ENCODE results near the gene NMRAL1.

DNA sequence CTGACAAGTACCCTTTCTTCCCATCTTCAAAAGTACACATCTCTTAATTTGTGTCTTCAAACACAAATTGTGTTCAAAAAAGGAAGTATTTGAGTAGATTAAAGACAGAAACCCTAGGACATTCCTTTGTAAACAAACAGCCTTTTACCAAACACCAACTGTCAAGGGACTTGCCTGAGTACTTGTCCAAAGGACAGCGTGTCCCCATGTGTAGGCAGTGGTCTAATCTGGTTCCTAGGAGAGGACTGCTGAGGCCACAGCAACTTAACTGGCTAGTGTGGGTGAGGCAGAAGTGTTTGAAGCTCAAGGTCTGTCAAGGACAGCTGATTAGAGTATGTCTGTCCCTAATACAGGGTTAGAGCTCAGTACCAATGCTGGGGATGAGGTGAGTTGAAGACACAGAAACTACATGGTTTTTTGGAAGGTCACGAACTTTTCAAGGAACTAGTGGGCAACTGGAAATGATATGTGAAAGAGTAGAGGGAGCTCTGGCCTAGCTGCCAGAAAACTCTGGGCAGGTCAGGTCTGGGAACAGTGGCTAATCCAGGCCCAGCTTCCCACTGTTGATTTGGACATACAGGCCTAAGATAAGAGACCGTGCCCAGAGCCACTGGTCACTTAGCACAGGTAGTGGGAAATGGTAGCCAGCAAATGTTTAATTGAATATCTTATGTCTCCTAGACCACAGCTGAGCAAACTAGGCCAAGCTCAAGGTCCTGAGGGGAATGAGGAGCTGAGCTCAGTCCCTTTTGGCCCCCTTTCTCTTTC is 11.9 kb upstream of the NMRAL1 start:
- TF ChIP-seq, protein P1, sequence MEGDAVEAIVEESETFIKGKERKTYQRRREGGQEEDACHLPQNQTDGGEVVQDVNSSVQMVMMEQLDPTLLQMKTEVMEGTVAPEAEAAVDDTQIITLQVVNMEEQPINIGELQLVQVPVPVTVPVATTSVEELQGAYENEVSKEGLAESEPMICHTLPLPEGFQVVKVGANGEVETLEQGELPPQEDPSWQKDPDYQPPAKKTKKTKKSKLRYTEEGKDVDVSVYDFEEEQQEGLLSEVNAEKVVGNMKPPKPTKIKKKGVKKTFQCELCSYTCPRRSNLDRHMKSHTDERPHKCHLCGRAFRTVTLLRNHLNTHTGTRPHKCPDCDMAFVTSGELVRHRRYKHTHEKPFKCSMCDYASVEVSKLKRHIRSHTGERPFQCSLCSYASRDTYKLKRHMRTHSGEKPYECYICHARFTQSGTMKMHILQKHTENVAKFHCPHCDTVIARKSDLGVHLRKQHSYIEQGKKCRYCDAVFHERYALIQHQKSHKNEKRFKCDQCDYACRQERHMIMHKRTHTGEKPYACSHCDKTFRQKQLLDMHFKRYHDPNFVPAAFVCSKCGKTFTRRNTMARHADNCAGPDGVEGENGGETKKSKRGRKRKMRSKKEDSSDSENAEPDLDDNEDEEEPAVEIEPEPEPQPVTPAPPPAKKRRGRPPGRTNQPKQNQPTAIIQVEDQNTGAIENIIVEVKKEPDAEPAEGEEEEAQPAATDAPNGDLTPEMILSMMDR (IDR thresholded peaks at IDR 0.05; ENCODE audit: low read length), result no peak
- no peak for TF ChIP-seq EZH2 (IDR thresholded peaks at IDR 0.05; ENCODE audit: borderline replicate concordance, low read length)

Measured in OCI-LY1 (cell line).